Endothelial cell (in vitro differentiated cells): ENCODE measurements around the gene DYNC1I1. TPM values are rescaled to one million over a fixed set of nuclear protein-coding genes. Genes with fewer than 3 reads are reported as not detected.

Experiments
- DNase-seq: peaks from one replicate; pipeline ENCODE4 v3.0.0; 2021; ENCODE audit warnings: low spot score
- H3K27ac Mint-ChIP-seq: one replicate; pipeline ENCODE4 v1.8.0; 2021; ENCODE audit warnings: mixed read lengths, inconsistent platforms; ENCODE audit not compliant: unreplicated experiment
- H3K27me3 Mint-ChIP-seq: one replicate; pipeline ENCODE4 v1.8.0; 2021; ENCODE audit warnings: mild to moderate bottlenecking, moderate library complexity, mixed read lengths, inconsistent platforms; ENCODE audit not compliant: unreplicated experiment
- H3K36me3 Mint-ChIP-seq: one replicate; pipeline ENCODE4 v1.8.0; 2021; ENCODE audit warnings: mild to moderate bottlenecking, low read depth, mixed read lengths, inconsistent platforms; ENCODE audit not compliant: unreplicated experiment
- H3K4me1 Mint-ChIP-seq: one replicate; pipeline ENCODE4 v1.8.0; 2021; ENCODE audit warnings: mild to moderate bottlenecking, mixed read lengths, inconsistent platforms; ENCODE audit not compliant: unreplicated experiment
- H3K4me3 Mint-ChIP-seq: one replicate; pipeline ENCODE4 v1.8.0; 2021; ENCODE audit warnings: mild to moderate bottlenecking, mixed read lengths, inconsistent platforms; ENCODE audit not compliant: unreplicated experiment
- H3K9me3 Mint-ChIP-seq: one replicate; pipeline ENCODE4 v1.8.0; 2021; ENCODE audit warnings: mixed read lengths, inconsistent platforms; ENCODE audit not compliant: unreplicated experiment
- CTCF ChIP-seq: fragments of 200-600 bp; sonication (generic); IDR thresholded peaks from one replicate; pipeline ENCODE4 v1.5.0; 2021; ENCODE audit warnings: antibody characterized with exemption; ENCODE audit not compliant: unreplicated experiment
- total RNA-seq: library from RNA; stranded (reverse); fragmentation: NEBNext Ultra II Directional; extraction: Animal tissue kit (Norgen Biotek cat#: 25700); gene quantifications from one replicate; pipeline ENCODE4 v1.2.1, GENCODE V29; 2021; ENCODE audit not compliant: unreplicated experiment

The DYNC1I1 gene
- total RNA-seq, 1 donor from 2014 or later, result 3.1 TPM

GRCh38 chr7:96088579-96088978 lies 316.2 kb downstream of the DYNC1I1 start:
- Mint-ChIP-seq H3K9me3 (no peaks in the 10 kb centered on the region), H3K36me3 (no peaks in the 10 kb centered on the region), H3K27me3 (no peaks in the 10 kb centered on the region)

GRCh38 chr7:96089511-96089910 lies 317.2 kb downstream of the DYNC1I1 start:
- no peak for DNase-seq
- Mint-ChIP-seq H3K36me3 (no peaks in the 10 kb centered on the region), H3K9me3 (no peaks in the 10 kb centered on the region), H3K27ac (no peak overlapping the region), H3K27me3 (no peaks in the 10 kb centered on the region), H3K4me3 (no peak overlapping the region), H3K4me1 (no peaks in the 10 kb centered on the region)
- no peak for TF ChIP-seq CTCF

More at GRCh38 chr7:96088579-96088978, 316.2 kb downstream of the DYNC1I1 start:
- TF ChIP-seq CTCF, result no peak
- H3K27ac Mint-ChIP-seq, result no peak overlapping the region
- H3K4me3 Mint-ChIP-seq, result no peak overlapping the region
- no peaks in the 10 kb centered on the region for H3K4me1 Mint-ChIP-seq
- DNase-seq, result no peak

GRCh38 chr7:96090756-96091155 lies 318.4 kb downstream of the DYNC1I1 start:
- no peak overlapping the region for H3K4me3 Mint-ChIP-seq
- no peak overlapping the region for H3K27ac Mint-ChIP-seq
- no peaks in the 10 kb centered on the region for H3K9me3 Mint-ChIP-seq
- no peak for DNase-seq
- TF ChIP-seq CTCF, result no peak
- no peaks in the 10 kb centered on the region for H3K4me1 Mint-ChIP-seq
- H3K27me3 Mint-ChIP-seq, result no peaks in the 10 kb centered on the region
- no peaks in the 10 kb centered on the region for H3K36me3 Mint-ChIP-seq

GRCh38 chr7:96093435-96093834 lies 321.1 kb downstream of the DYNC1I1 start:
- Mint-ChIP-seq H3K27ac (no peak overlapping the region), H3K4me1 (no peaks in the 10 kb centered on the region), H3K9me3 (no peaks in the 10 kb centered on the region), H3K36me3 (no peaks in the 10 kb centered on the region), H3K27me3 (no peaks in the 10 kb centered on the region), H3K4me3 (no peak overlapping the region)
- DNase-seq, result no peak
- TF ChIP-seq CTCF, result no peak

GRCh38 chr7:96097835-96098234 lies 325.5 kb downstream of the DYNC1I1 start:
- Mint-ChIP-seq H3K4me1 (no peaks in the 10 kb centered on the region), H3K9me3 (no peaks in the 10 kb centered on the region), H3K4me3 (no peak overlapping the region), H3K27ac (no peak overlapping the region), H3K36me3 (no peaks in the 10 kb centered on the region), H3K27me3 (peaks cover 1% of the 10 kb centered on the region)
- no peak for DNase-seq
- TF ChIP-seq CTCF, result no peak
